HL-60 (cell line): ENCODE results near the gene NFIX.

ENCODE experiments used
- DNase-seq, 2 experiments: peaks; one replicate each; pipeline ENCODE4 v3.0.0-alpha.2; 2010 to 2020; ENCODE audit warnings: low read depth in 1 of 2, low spot score in 1 of 2
- H3K27ac ChIP-seq: fragments of 250-450 bp; sonication (Bioruptor Pico); replicated peaks from 2 replicates; pipeline ENCODE4 v1.5.1; 2020; ENCODE audit warnings: mild to moderate bottlenecking, moderate library complexity
- H3K27me3 ChIP-seq: fragments of 250-450 bp; sonication (Bioruptor Pico); 2 replicates; pipeline ENCODE4 v1.5.1; 2021; ENCODE audit warnings: mild to moderate bottlenecking, moderate library complexity; ENCODE audit not compliant: insufficient read depth, poor library complexity, severe bottlenecking
- H3K4me3 ChIP-seq: replicated peaks from 2 replicates; pipeline ENCODE4 v1.5.1; 2011; ENCODE audit warnings: mild to moderate bottlenecking, control low read depth, low read length; ENCODE audit not compliant: insufficient read depth
- GABPA ChIP-seq: IDR thresholded peaks from 2 replicates; pipeline ENCODE4 v1.6.1; 2012; ENCODE audit warnings: low read depth
- POLR2AphosphoS5 ChIP-seq: IDR thresholded peaks from 2 replicates; pipeline ENCODE4 v1.6.1; 2012; ENCODE audit warnings: low read depth
- SPI1 ChIP-seq: IDR thresholded peaks from 2 replicates; pipeline ENCODE4 v1.6.1; 2012; ENCODE audit warnings: low read depth, mild to moderate bottlenecking, borderline replicate concordance
- TF ChIP-seq, protein P1 (sequence below): IDR thresholded peaks from one replicate; pipeline ENCODE4 v1.5.1; 2011; ENCODE audit warnings: low read length, control low read depth, inconsistent platforms; ENCODE audit not compliant: insufficient read depth
- TF ChIP-seq, protein P2 (sequence below): IDR thresholded peaks from 2 replicates; pipeline ENCODE4 v1.6.1; 2012; ENCODE audit warnings: low read depth; ENCODE audit not compliant: insufficient replicate concordance

NFIX gene

DNA sequence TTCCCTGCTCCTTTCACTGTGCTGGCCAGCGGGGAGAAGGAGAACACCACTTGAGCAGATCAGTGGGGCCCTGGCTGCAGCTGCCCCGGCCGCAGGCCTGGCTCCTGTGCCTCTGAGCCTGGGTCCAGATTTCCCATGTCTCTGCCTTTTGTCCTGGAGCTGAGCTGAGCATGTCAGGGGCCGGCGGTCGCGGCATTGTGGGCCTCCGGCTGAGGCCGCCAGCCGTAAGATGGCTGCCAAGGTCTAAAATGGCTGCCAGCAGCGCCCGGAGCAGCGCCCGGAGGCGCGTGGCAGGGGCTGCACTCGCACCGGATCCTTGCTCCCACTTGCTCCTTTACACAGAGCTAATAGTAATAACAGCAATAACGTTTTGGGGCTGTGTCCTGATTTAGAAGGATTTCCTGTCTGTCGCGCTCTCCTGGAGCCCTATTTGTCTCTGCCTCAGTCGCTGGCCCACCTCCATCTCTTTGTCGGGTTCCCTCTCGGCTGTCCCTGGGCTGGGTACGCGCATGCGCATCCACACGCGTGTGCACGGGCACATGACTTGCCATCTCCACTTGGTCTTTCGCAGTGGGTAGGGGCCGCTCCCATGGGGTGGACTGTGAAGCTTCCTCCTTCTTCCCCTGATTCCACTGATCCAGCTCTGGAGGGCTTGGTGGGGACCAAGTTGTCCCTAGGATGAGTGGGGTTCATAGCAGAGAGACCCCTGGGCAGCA lies 75.3 kb downstream of the NFIX start:
- TF ChIP-seq POLR2AphosphoS5 (no peak), SPI1 (no peak), GABPA (no peak)
- TF ChIP-seq, protein P1, sequence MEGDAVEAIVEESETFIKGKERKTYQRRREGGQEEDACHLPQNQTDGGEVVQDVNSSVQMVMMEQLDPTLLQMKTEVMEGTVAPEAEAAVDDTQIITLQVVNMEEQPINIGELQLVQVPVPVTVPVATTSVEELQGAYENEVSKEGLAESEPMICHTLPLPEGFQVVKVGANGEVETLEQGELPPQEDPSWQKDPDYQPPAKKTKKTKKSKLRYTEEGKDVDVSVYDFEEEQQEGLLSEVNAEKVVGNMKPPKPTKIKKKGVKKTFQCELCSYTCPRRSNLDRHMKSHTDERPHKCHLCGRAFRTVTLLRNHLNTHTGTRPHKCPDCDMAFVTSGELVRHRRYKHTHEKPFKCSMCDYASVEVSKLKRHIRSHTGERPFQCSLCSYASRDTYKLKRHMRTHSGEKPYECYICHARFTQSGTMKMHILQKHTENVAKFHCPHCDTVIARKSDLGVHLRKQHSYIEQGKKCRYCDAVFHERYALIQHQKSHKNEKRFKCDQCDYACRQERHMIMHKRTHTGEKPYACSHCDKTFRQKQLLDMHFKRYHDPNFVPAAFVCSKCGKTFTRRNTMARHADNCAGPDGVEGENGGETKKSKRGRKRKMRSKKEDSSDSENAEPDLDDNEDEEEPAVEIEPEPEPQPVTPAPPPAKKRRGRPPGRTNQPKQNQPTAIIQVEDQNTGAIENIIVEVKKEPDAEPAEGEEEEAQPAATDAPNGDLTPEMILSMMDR, result no peak
- TF ChIP-seq, protein P2, sequence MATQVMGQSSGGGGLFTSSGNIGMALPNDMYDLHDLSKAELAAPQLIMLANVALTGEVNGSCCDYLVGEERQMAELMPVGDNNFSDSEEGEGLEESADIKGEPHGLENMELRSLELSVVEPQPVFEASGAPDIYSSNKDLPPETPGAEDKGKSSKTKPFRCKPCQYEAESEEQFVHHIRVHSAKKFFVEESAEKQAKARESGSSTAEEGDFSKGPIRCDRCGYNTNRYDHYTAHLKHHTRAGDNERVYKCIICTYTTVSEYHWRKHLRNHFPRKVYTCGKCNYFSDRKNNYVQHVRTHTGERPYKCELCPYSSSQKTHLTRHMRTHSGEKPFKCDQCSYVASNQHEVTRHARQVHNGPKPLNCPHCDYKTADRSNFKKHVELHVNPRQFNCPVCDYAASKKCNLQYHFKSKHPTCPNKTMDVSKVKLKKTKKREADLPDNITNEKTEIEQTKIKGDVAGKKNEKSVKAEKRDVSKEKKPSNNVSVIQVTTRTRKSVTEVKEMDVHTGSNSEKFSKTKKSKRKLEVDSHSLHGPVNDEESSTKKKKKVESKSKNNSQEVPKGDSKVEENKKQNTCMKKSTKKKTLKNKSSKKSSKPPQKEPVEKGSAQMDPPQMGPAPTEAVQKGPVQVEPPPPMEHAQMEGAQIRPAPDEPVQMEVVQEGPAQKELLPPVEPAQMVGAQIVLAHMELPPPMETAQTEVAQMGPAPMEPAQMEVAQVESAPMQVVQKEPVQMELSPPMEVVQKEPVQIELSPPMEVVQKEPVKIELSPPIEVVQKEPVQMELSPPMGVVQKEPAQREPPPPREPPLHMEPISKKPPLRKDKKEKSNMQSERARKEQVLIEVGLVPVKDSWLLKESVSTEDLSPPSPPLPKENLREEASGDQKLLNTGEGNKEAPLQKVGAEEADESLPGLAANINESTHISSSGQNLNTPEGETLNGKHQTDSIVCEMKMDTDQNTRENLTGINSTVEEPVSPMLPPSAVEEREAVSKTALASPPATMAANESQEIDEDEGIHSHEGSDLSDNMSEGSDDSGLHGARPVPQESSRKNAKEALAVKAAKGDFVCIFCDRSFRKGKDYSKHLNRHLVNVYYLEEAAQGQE, result no peak
- no peaks in the 10 kb centered on the region for H3K27me3 ChIP-seq
- DNase-seq, result no peak

DNA sequence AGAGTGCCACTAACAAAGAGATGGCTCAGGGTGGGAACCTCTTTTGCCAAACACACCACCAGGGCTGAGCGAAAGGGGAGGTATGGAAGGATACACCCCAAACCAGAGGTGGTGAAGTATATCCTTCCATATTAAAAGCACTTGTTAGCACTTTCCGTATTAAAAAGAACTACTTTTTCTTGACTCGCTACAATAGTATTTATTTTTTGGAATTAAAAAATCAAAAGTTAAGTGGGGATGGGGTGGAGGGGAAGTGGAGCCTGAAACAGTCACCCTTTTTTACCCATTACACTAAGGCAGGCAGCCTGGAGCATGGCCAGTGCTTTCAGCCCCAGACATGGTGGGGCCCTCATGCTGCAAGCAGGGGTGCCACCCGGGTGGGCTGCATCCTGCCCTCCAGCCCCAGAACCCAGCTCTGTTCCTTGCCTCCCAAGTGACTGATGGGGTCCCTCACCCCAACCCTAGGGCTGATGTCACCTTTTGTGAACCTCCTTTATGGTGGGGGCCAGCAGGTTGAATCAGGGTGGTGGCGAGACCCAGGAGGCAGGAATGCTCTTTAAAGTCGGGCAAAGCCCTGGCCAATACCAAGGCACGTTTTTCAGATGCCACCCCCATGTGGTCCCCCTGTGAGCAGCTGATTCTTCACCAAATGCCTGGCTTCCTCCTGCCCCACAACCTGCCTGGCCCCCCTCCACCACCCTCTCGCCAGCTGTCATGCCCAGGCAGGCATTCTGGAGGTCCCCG lies 76.3 kb downstream of the NFIX start:
- H3K4me3 ChIP-seq, result no peak overlapping the region
- no peak for DNase-seq
- H3K27ac ChIP-seq, result no peak overlapping the region
- TF ChIP-seq, protein P1, result no peak
- TF ChIP-seq SPI1, result no peak
- no peaks in the 10 kb centered on the region for H3K27me3 ChIP-seq

More for the DNA sequence above, 75.3 kb downstream of the NFIX start:
- no peak overlapping the region for H3K27ac ChIP-seq
- H3K4me3 ChIP-seq, result no peak overlapping the region

DNA sequence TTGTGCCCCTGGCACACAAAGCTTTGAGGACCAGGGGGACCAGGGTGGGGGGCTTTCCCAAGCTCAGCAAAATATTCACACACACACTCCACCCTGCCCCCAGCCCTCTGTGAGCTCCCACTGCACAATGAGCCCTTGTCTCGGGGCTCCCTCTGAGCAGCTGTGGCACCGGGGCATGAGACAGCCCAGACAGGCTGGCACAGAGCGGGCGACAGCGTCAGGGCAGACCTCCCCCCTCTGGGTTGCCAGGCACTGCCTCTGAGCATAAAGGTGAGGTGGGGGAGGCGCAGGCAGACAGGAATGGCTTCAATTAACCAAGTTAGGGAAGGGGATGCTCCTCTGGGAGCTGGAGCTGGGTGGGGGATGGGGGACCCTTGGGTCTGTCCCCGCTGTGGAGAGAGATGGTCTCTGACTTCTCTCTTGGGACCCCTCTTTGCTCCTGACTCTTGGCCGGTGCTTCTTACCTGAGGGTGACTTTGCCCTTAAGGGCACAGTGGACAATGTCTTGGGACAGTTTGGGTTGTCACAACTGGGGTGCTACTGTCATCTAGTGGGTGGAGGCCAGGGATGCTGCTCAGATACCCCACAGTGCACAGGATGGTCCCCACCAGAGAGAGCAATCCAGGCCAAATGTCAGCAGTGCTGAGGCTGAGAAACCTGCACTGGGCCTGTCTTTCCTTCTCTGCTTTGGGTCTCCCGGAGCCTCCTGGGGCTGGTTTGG lies 77.1 kb downstream of the NFIX start:
- TF ChIP-seq GABPA (no peak), SPI1 (no peak), POLR2AphosphoS5 (no peak)
- TF ChIP-seq, protein P1, result no peak
- TF ChIP-seq, protein P2, result no peak
- Histone ChIP-seq H3K27ac (no peak overlapping the region), H3K27me3 (no peaks in the 10 kb centered on the region), H3K4me3 (no peak overlapping the region)
- DNase-seq, result no peak
